K562 (cell line): ENCODE results near the gene MPHOSPH9. TPM values are rescaled to one million over a fixed set of nuclear protein-coding genes. Genes with fewer than 3 reads are reported as not detected.
A peak's percentile ranks its signal among the peaks of the same experiment; 100 is the strongest.

Source experiments
- BRF2 ChIP-seq: IDR thresholded peaks from 3 replicates; pipeline ENCODE4 v1.6.1; 2011; ENCODE audit warnings: borderline replicate concordance, mild to moderate bottlenecking; ENCODE audit not compliant: insufficient read length, insufficient read depth
- CBFA2T2 ChIP-seq: fragments of 450-650 bp; conservative IDR thresholded peaks from 2 replicates; pipeline ENCODE4 v1.6.1; 2017; ENCODE audit warnings: mild to moderate bottlenecking
- CCNT2 ChIP-seq: IDR thresholded peaks from 2 replicates; pipeline ENCODE4 v1.6.1; 2011; ENCODE audit warnings: borderline replicate concordance, low read depth, mild to moderate bottlenecking, moderate library complexity, mixed read lengths, low read length; ENCODE audit not compliant: insufficient read length; ENCODE audit errors: extremely low read depth
- DMBX1 ChIP-seq: fragments of 250-450 bp; sonication (Bioruptor Pico); IDR thresholded peaks from 2 replicates; pipeline ENCODE4 v1.8.0; 2022; ENCODE audit warnings: inconsistent platforms, mild to moderate bottlenecking, moderate library complexity, borderline replicate concordance
- ETV1 ChIP-seq: fragments of 450-650 bp; conservative IDR thresholded peaks from 2 replicates; pipeline ENCODE4 v1.6.1; 2016; ENCODE audit warnings: missing genetic modification characterization, control low read depth, low read depth, missing compliant biosample characterization
- FOS ChIP-seq: IDR thresholded peaks from 3 replicates; pipeline ENCODE4 v1.6.1; 2011; ENCODE audit not compliant: insufficient read length; ENCODE audit errors: extremely low read depth
- GATA2 ChIP-seq: sonication (generic); formaldehyde crosslinking; IDR thresholded peaks from 2 replicates; pipeline ENCODE4 v1.4.0; 2020; ENCODE audit warnings: mild to moderate bottlenecking, missing genetic modification reagents
- HIVEP1 ChIP-seq: fragments of 250-450 bp; sonication (Bioruptor Pico); IDR thresholded peaks from 2 replicates; pipeline ENCODE4 v1.4.0; 2020; ENCODE audit warnings: mild to moderate bottlenecking
- HMG20B ChIP-seq: fragments of 250-450 bp; sonication (Bioruptor Pico); IDR thresholded peaks from 2 replicates; pipeline ENCODE4 v1.5.0; 2021; ENCODE audit warnings: mild to moderate bottlenecking
- MECOM ChIP-seq: fragments of 250-450 bp; sonication (Bioruptor Pico); IDR thresholded peaks from 2 replicates; pipeline ENCODE4 v1.8.0; 2022; ENCODE audit warnings: inconsistent platforms
- MED1 ChIP-seq: sonication (generic); formaldehyde crosslinking; IDR thresholded peaks from 2 replicates; pipeline ENCODE4 v1.8.1; 2023; ENCODE audit warnings: missing genetic modification reagents, borderline replicate concordance
- NCOR1 ChIP-seq: fragments of 450-650 bp; IDR thresholded peaks from 2 replicates; pipeline ENCODE4 v1.6.1; 2016; ENCODE audit warnings: mild to moderate bottlenecking, moderate library complexity
- PCBP1 ChIP-seq: fragments of 200-400 bp; formaldehyde crosslinking; IDR thresholded peaks from 2 replicates; pipeline ENCODE4 v1.6.1; 2018; ENCODE audit warnings: mild to moderate bottlenecking, low read depth, low read length; ENCODE audit not compliant: poor library complexity, severe bottlenecking
- SMAD1 ChIP-seq: fragments of 150-350 bp; IDR thresholded peaks from 2 replicates; pipeline ENCODE4 v1.6.1; 2014; ENCODE audit warnings: low read length, low read depth; ENCODE audit not compliant: partially characterized antibody
- TFE3 ChIP-seq: fragments of 450-650 bp; formaldehyde crosslinking; IDR thresholded peaks from 2 replicates; pipeline ENCODE4 v1.4.0; 2020; ENCODE audit warnings: mild to moderate bottlenecking, mixed read lengths
- ZFP1 ChIP-seq: fragments of 450-650 bp; formaldehyde crosslinking; IDR thresholded peaks from 2 replicates; pipeline ENCODE4 v1.4.0; 2020; ENCODE audit warnings: mild to moderate bottlenecking, mixed read lengths
- ZFP36 ChIP-seq: fragments of 150-350 bp; IDR thresholded peaks from 2 replicates; pipeline ENCODE4 v1.6.1; 2018; ENCODE audit warnings: low read length, low read depth; ENCODE audit not compliant: partially characterized antibody
- ZNF143 ChIP-seq: sonication (generic); formaldehyde crosslinking; IDR thresholded peaks from 2 replicates; pipeline ENCODE4 v1.9.0; 2022; ENCODE audit warnings: mild to moderate bottlenecking, missing genetic modification reagents
- ZNF609 ChIP-seq: sonication (generic); formaldehyde crosslinking; IDR thresholded peaks from 2 replicates; pipeline ENCODE4 v1.8.1; 2023; ENCODE audit warnings: missing genetic modification reagents, mild to moderate bottlenecking, borderline replicate concordance
- ZNF668 ChIP-seq: fragments of 250-450 bp; sonication (Bioruptor Pico); IDR thresholded peaks from 2 replicates; pipeline ENCODE4 v1.8.0; 2022; ENCODE audit warnings: mild to moderate bottlenecking, inconsistent platforms
- ZNF778 ChIP-seq: fragments of 450-650 bp; formaldehyde crosslinking; IDR thresholded peaks from 2 replicates; pipeline ENCODE4 v1.4.0; 2020; ENCODE audit warnings: mild to moderate bottlenecking, moderate library complexity
- polyA plus RNA-seq, 8 experiments: library from polyadenylated mRNA; depleted of rRNA in 4 of 8; stranded (reverse) in 5 of 8; unstranded in 3 of 8; fragments of >200 nt; fragmentation: Nextera tagmentation in 2 of 8; fragmentation: Illumina TruSeq in 1 of 8; extraction: Ambion mirVana in 2 of 8; extraction: Trizol in 1 of 8; gene quantifications; 2 replicates each; pipeline versions ENCODE4 v1.2.1 to v1.2.3, GENCODE V29; 2011 to 2014; ENCODE audit warnings: inconsistent platforms in 1 of 8, missing spikeins in 1 of 8
- total RNA-seq, 7 experiments: library from RNA; depleted of rRNA in 6 of 7; stranded (reverse); fragments of >200 nt in 6 of 7; fragmentation: Illumina TruSeq in 2 of 7; extraction: Trizol in 2 of 7; gene quantifications; 2 replicates each; pipeline versions ENCODE4 v1.2.1 to v1.2.3, GENCODE V29; 2011 to 2021; ENCODE audit warnings: low replicate concordance in 1 of 7

MPHOSPH9 gene
- total and polyA plus RNA-seq, 9 of the 15 experiments (the other 6 are each of a cell fraction or from before 2014, with no cell fraction given), result 14.2 to 103 (median 54.5) TPM

- TF ChIP-seq MECOM (CRISPR knock-in tag) (no peak), MED1 (CRISPR knock-in tag) (no peak), CCNT2 (peak; percentile 86), HMG20B (no peak), DMBX1 (CRISPR knock-in tag) (0 out of 2 replicates have a peak, but pooled peaks have one; percentile 36), HIVEP1 (no peak), ZNF609 (CRISPR knock-in tag) (0 out of 2 replicates have a peak, but pooled peaks have one; percentile 10), SMAD1 (peak; percentile 85), ZNF668 (CRISPR knock-in tag) (no peak), ZNF143 (no peak), TFE3 (no peak), NCOR1 (peak; percentile 69), ZFP1 (CRISPR knock-in tag) (no peak), ZNF778 (no peak), ETV1 (tag) (no peak), ZFP36 (no peak), BRF2 (no peak), PCBP1 (peak; percentile 84), CBFA2T2 (no peak), GATA2 (CRISPR knock-in tag) (peak; percentile 82), FOS (peak; percentile 80)
These were observed at the start of gene MPHOSPH9, which contains the start of gene MTRFR (continued) for GRCh38 chr12:123232807-123233504.
